Neural cell (in vitro differentiated cells): ENCODE results near the gene RAB44. TPM values are rescaled to one million over a fixed set of nuclear protein-coding genes. Genes with fewer than 3 reads are reported as not detected.

ENCODE experiments used
- H2AFZ ChIP-seq: fragments of 200-600, 300-800 bp; sonication (generic), shearing (Covaris generic); 2 replicates; pipeline ENCODE4 v1.6.0; 2014; ENCODE audit warnings: low read depth, mild to moderate bottlenecking, antibody characterized with exemption, low read length, moderate library complexity
- H3F3A ChIP-seq: fragments of 200-600 bp; shearing (Covaris generic); 2 replicates; pipeline ENCODE4 v1.6.1; 2016; ENCODE audit warnings: mild to moderate bottlenecking, moderate library complexity, mixed read lengths, antibody characterized with exemption, low read length; ENCODE audit not compliant: insufficient read depth, poor library complexity, severe bottlenecking
- H3K27ac ChIP-seq: fragments of 200-600, 300-800 bp; sonication (generic), shearing (Covaris generic); 2 replicates; pipeline ENCODE4 v1.5.1; 2014; ENCODE audit warnings: mild to moderate bottlenecking, low read length, moderate library complexity
- H3K27me3 ChIP-seq: fragments of 300-800, 200-600 bp; sonication (generic), shearing (Covaris generic); 2 replicates; pipeline ENCODE4 v1.6.0; 2014; ENCODE audit warnings: mild to moderate bottlenecking, low read depth, low read length, moderate library complexity; ENCODE audit not compliant: insufficient read depth
- H3K36me3 ChIP-seq: fragments of 300-800, 200-600 bp; sonication (generic), shearing (Covaris generic); 2 replicates; pipeline ENCODE4 v1.5.1; 2014; ENCODE audit warnings: mild to moderate bottlenecking, antibody characterized with exemption, low read length, moderate library complexity; ENCODE audit not compliant: insufficient read depth
- H3K4me2 ChIP-seq: fragments of 300-800, 200-600 bp; sonication (generic), shearing (Covaris generic); 2 replicates; pipeline ENCODE4 v1.6.0; 2014; ENCODE audit warnings: mild to moderate bottlenecking, low read length
- H3K4me3 ChIP-seq: fragments of 300-800, 200-600 bp; sonication (generic), shearing (Covaris generic); 2 replicates; pipeline ENCODE4 v1.5.1; 2014; ENCODE audit warnings: mild to moderate bottlenecking, low read length, moderate library complexity
- H3K79me2 ChIP-seq: fragments of 200-600 bp; shearing (Covaris generic); replicated peaks from 2 replicates; pipeline ENCODE4 v1.6.0; 2014; ENCODE audit warnings: mild to moderate bottlenecking, low read length, moderate library complexity; ENCODE audit not compliant: insufficient read depth
- H3K9ac ChIP-seq: fragments of 300-800, 200-600 bp; sonication (generic), shearing (Covaris generic); 2 replicates; pipeline ENCODE4 v1.6.1; 2016; ENCODE audit warnings: mild to moderate bottlenecking, low read length, mixed read lengths
- H3K9me2 ChIP-seq: fragments of 200-600 bp; shearing (Covaris generic); 2 replicates; pipeline ENCODE4 v1.6.1; 2016; ENCODE audit warnings: mild to moderate bottlenecking, low read length, mixed read lengths; ENCODE audit not compliant: insufficient read depth
- H3K9me3 ChIP-seq: fragments of 200-600, 300-800 bp; sonication (generic), shearing (Covaris generic); 2 replicates; pipeline ENCODE4 v1.6.1; 2016; ENCODE audit warnings: mild to moderate bottlenecking, mixed run types, low read length, moderate library complexity, mixed read lengths
- H4K20me1 ChIP-seq: fragments of 200-600 bp; shearing (Covaris generic); 2 replicates; pipeline ENCODE4 v1.6.1; 2016; ENCODE audit warnings: mild to moderate bottlenecking, mixed run types; ENCODE audit not compliant: insufficient read depth
- CTCF ChIP-seq: fragments of 450-650 bp; IDR thresholded peaks from 2 replicates; pipeline ENCODE4 v1.5.1; 2014; ENCODE audit warnings: antibody characterized with exemption, mild to moderate bottlenecking, moderate library complexity; ENCODE audit not compliant: poor library complexity, severe bottlenecking
- EP300 ChIP-seq: fragments of 450-650 bp; conservative IDR thresholded peaks from 2 replicates; pipeline ENCODE4 v1.6.1; 2014; ENCODE audit warnings: antibody characterized with exemption, mild to moderate bottlenecking, moderate library complexity; ENCODE audit not compliant: poor library complexity, severe bottlenecking
- EZH2 ChIP-seq: fragments of 200-600, 300-800 bp; shearing (Covaris generic), sonication (generic); IDR thresholded peaks from 2 replicates; pipeline ENCODE4 v1.6.1; 2014; ENCODE audit warnings: antibody characterized with exemption, low read length, borderline replicate concordance, mild to moderate bottlenecking; ENCODE audit not compliant: insufficient read depth, poor library complexity, severe bottlenecking
- MXI1 ChIP-seq: fragments of 450-650 bp; conservative IDR thresholded peaks from 2 replicates; pipeline ENCODE4 v1.6.1; 2014; ENCODE audit warnings: antibody characterized with exemption, mild to moderate bottlenecking; ENCODE audit not compliant: poor library complexity, severe bottlenecking
- POLR2AphosphoS5 ChIP-seq: IDR thresholded peaks from 2 replicates; pipeline ENCODE4 v1.6.1; 2012
- RAD21 ChIP-seq: fragments of 450-650 bp; conservative IDR thresholded peaks from 2 replicates; pipeline ENCODE4 v1.6.1; 2014; ENCODE audit warnings: antibody characterized with exemption, mild to moderate bottlenecking, moderate library complexity
- REST ChIP-seq: IDR thresholded peaks from 2 replicates; pipeline ENCODE4 v1.6.1; 2012; ENCODE audit warnings: borderline replicate concordance
- SMC3 ChIP-seq: fragments of 450-650 bp; conservative IDR thresholded peaks from 2 replicates; pipeline ENCODE4 v1.6.1; 2014; ENCODE audit warnings: antibody characterized with exemption, mild to moderate bottlenecking, moderate library complexity; ENCODE audit not compliant: poor library complexity
- TAF1 ChIP-seq: IDR thresholded peaks from 2 replicates; pipeline ENCODE4 v1.6.1; 2012; ENCODE audit warnings: low read depth
- polyA plus RNA-seq: library from polyadenylated mRNA; depleted of rRNA; stranded (reverse); fragments of >200 nt; gene quantifications from 2 replicates; pipeline ENCODE4 v1.2.3, GENCODE V29; 2014

The RAB44 gene
- polyA plus RNA-seq, 1 donor from 2014 or later, result not detected

GRCh38 chr6:36742146-36742545 lies 44.5 kb downstream of the RAB44 start:
- Histone ChIP-seq H3K27me3 (no peaks in the 10 kb centered on the region), H3K9me3 (no peaks in the 10 kb centered on the region), H3K4me3 (no peak overlapping the region), H4K20me1 (no peaks in the 10 kb centered on the region), H3K79me2 (no peaks in the 10 kb centered on the region), H2AFZ (no peak overlapping the region), H3K27ac (no peak overlapping the region), H3F3A (no peaks in the 10 kb centered on the region), H3K4me2 (no peak overlapping the region), H3K36me3 (no peaks in the 10 kb centered on the region), H3K9ac (no peak overlapping the region), H3K9me2 (no peaks in the 10 kb centered on the region)
- TF ChIP-seq EP300 (no peak), MXI1 (no peak), CTCF (no peak), SMC3 (no peak), REST (no peak), TAF1 (no peak), POLR2AphosphoS5 (no peak), EZH2 (no peak), RAD21 (no peak)

- Histone ChIP-seq H3F3A (no peaks in the 10 kb centered on the region), H2AFZ (no peak overlapping the region), H3K9ac (no peak overlapping the region), H3K4me2 (no peak overlapping the region), H3K4me3 (no peak overlapping the region), H3K9me3 (no peaks in the 10 kb centered on the region), H3K9me2 (no peaks in the 10 kb centered on the region), H3K27ac (no peak overlapping the region), H3K36me3 (no peaks in the 10 kb centered on the region), H4K20me1 (no peaks in the 10 kb centered on the region), H3K79me2 (no peaks in the 10 kb centered on the region), H3K27me3 (no peaks in the 10 kb centered on the region)
- no peak for TF ChIP-seq EP300
Measured at GRCh38 chr6:36743032-36743431, 45.4 kb downstream of the RAB44 start.
